Hypothalamus (tissue), 51 donors: Measurements from ENCODE around the gene LRRC1.

Experiments
- DNase-seq, 51 donors: peaks; one replicate each; lab custom pipeline; 2025; lab: John Stamatoyannopoulos, UW

Gene LRRC1

DNA sequence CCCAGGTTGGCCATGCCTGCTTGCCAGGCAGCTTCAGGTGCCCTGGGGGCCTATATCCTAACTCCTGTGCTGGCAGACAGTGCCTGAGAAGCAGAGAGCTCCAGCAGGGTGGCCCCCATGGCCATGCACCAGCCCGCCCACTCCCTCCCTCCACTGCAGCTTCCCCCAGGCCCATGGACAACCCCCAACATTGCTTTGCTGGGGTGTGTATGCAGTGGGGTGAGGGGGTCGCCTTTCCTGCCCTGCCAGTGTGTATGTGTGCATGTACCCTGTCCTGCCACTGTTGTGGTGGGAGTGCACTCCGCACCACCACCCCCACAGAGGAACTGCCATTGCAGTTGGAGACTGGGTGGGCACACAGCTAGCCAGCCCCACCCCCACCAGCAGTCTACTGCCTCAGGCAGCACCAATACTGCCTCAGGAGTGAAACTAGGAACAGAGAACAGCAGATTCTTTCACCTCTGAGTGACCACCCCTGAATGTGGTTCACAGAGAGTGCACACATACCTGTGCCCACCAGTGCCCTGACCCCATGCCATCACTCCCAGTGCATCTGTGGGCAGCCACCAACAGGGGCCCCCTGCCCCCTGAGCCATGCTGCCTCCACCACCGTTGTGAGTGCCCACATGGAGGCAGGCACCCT lies 151.1 kb downstream of the LRRC1 start:
- no peak for DNase-seq

DNA sequence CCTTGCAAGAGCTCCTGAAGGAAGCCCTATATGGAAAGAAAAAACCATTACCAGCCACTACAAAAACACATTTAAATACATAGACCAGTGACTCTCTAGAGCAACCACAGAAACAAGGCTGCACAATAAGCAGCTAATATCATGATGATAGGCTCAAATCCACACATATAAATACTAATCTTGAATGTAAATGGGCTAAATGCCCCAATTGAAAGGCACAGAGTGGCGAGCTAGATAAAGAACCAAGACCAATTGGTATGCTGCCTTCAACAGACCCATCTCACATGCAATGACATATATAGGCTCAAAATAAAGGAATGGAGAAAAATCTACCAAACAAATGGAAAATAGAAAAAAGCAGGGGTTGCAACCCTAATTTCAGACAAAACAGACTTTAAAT lies 153.0 kb downstream of the LRRC1 start:
- no peak for DNase-seq

DNA sequence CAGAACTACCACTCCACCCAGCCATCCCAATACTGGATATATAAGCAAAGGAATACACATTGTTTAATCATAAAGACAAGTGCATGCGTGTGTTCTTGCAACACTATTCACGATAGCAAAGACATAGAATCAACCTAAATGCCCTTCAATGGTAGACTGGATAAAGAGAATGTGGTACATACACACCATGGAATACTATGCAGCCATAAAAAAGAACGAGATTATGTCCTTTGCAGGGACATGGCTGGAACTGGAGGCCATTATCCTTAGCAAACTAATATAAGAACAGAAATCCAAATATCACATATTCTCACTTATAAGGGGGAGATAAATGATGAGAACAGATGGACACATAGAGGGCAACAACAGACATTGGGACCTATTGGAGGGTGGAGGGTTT lies 156.6 kb downstream of the LRRC1 start:
- no peak for DNase-seq

DNA sequence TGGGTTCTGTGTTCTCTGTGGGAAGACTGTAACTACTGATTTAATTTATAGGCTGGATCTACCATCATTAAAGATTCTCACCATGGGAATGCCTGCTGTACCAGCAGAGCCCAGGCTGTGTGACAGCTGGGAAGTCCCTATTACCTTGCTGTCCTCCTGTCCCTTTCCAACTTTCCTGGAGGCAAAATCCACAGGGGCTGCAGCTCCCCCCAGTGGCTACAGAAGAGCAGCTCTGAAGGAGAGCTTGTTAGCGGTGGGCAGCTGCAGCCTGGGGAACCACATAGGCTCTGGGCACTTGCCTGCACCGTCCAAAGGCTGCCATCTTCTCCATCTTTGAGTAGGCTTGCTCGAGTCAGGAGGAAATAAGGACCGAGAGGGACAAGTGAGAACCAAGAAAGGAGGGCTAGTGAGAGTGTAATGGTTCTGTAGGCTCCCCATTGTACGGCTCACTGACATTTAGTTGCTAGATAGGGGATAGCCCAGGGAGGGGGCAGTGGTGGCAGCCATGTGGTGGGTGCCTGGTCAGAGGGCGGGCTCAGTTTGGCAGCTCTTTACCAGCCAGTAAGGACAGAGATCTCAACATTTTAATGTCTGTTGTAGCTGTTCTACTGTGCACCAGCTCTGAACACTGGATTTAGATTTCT lies 161.4 kb downstream of the LRRC1 start:
- peak in 48 of 51 donors; percentile 9 to 86 (median 50) for DNase-seq

DNA sequence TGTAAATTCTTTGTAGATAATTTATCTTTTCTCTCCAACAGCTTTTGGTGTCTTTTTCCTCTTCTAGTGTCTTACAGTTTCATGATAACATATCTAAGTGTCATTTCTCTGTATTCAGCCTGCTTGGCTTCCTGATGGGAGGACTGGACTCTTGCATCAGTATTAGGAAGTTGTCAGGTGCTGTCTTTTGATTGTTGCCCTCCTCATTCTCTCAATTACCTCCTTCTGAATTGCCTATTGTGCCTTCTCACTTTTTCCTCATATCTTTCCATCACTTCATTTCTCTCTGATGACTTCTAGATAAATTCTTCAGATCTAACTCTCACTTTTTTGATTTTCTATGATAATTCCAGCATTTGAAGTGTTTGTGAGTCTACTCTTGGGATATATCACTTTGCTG lies 162.0 kb downstream of the LRRC1 start:
- DNase-seq = no peak

DNA sequence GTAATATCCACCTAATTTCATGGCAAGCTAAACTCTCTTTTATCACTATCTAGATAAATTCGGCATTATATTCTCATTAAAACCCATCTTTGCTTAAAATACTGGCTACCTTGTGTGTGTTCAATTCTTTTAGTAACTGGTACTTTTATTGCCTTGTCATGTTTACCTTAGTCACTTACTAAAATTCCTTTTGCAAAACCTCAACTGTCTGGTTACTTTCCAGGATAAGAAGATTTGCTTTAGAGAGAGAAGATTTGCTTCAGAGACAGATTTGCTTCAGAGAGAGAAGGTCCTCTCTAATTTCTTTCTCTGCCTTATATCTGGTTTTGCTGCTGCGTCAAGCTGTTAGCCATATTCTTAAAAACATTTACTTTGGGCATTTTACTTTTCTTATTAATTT lies 164.9 kb downstream of the LRRC1 start:
- no peak for DNase-seq

DNA sequence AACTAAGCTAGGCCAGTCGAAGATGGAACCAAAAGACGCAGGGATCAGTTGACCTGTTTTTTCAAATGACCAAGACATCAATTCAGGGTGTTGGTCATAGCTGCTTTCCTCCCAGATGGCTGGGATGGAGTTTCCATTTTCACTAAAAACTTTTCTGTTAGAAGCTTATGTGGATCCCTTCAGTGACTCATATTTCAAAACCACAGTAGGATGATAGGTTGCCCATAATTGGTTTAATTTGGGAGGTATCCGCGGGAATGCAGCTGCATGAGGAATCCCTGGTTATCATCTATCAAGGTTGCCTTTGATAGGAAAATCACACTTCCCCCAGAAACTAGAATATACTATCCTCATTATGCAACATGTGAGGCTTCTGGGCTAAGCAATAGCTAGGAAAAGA lies 165.5 kb downstream of the LRRC1 start:
- no peak for DNase-seq

DNA sequence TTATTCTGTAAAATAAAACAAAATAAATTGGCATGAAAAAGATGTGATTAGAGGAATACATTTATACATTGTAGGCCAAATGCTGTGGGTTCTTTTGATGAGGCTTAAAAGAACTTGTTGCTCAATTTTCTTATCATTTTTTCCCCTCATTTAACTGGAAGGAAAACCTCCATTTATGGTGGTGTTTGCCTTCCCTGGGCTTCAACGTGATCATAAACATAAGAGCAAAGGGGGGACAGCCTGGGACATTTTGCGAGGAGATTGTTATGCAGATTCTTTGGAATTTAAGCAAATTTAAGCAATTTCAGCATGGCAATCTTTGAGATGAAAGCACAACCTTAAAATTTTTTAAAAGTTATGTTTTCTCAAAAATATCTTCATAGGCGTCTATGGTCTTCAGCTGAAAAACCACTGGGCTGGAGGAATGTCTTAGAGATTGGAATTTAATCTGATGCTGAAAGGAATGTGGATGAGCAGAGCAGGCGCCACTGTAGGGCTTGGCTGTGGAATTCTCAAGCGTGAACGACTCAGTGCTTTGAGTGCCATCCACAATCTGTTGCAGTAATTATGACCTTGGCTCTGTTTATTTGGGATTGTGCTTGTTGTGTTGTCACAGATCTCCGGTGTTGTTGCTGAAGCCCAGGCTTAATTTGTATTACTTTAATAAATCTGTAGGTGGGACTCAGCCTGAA lies 167.0 kb downstream of the LRRC1 start:
- no peak for DNase-seq

DNA sequence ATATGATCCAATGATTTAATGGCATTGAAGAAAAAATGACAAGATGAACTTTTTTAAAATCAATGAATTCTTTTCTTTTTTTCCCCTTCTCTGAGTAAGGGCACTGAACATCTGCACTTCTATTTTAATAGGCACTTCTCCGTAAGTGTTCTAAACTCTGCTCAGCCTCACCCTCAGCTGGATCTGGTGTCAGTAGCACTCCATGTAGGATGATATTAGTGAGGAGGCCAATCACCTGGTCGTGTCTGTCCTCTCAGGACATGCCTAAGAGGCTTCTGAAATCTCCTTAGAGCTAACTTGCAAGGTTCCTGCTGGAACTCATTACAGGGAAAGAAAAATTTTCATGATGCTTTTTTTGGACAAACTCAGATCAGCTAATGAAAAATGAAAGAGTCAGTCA lies 167.8 kb downstream of the LRRC1 start:
- DNase-seq = no peak

DNA sequence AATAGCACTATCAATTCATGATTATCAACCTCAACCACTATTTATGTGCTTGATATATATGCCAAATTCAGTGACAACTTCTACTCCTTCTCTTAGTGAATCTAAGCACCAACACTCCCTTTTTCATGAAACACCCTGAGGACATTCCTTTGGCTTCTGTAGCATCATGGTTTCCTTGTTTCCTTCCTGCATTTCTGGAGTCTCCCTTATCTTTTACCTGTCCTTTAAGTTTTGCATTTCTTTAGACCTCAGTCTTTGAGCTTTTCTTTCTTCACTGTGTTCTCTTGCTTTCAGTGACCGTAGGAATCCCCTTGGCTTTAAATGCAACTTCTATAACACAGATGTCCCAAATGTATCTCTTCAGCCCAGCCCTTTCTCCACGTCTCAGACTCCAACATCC lies 172.6 kb downstream of the LRRC1 start:
- no peak for DNase-seq
